ENCODE data around the gene TAC4.

GRCh38 chr17:49850218-49850610, 2.3 kb upstream of the TAC4 start:
- TF ChIP-seq POLR2AphosphoS5 (IDR thresholded peaks at IDR 0.05; ENCODE audit: control insufficient read depth, insufficient read depth, low read depth, low read length) (no peak), NR4A1 (CRISPR knock-in tag; IDR thresholded peaks at IDR 0.05) (no peak), NR4A1 (tag; IDR thresholded peaks at IDR 0.05) (no peak), ZNF57 (CRISPR knock-in tag; IDR thresholded peaks at IDR 0.05) (no peak), ZKSCAN1 (IDR thresholded peaks at IDR 0.05; ENCODE audit: low read depth, low read length) (no peak), CREB1 (IDR thresholded peaks at IDR 0.05) (no peak), CREB1 (CRISPR knock-in tag; IDR thresholded peaks at IDR 0.05) (no peak), MAZ (CRISPR knock-in tag; conservative IDR thresholded peaks at IDR 0.05 in 1 of 2, IDR thresholded peaks at IDR 0.05 in 1 of 2) (no peak), EZH2 (IDR thresholded peaks at IDR 0.05; ENCODE audit: borderline replicate concordance, low read depth, low read length) (no peak), UBTF (IDR thresholded peaks at IDR 0.05; ENCODE audit: borderline replicate concordance in 1 of 2, low read depth in 2 of 2, low read length in 2 of 2) (no peak)

Data from K562 (cell line).